DMS53 (cell line): Measurements from ENCODE around the gene TMEM131L.
A peak's percentile ranks its signal among the peaks of the same experiment; 100 is the strongest.

Experiments used
- DNase-seq: peaks from one replicate; lab custom pipeline; 2025; lab: John Stamatoyannopoulos, UW

Gene TMEM131L

DNA sequence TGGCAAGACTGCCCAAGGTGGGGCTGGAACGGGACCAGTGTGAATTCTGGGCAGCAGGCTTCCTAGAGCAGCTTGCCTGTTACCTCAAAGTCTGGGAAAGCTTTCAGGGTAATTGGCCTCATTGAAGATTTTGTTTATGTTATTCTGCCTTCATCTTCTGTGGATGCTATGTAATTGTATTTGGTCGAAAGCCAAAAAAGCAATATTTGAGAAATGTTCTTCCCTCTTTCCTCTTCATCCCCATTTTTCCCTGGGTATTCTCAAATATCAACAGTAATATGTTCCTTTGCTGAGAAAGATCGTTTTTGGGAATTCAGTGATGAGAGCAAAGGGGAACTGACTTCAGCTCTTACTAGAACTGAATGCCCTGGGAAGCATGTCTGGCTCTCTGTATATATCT, 12.9 kb downstream of the TMEM131L start:
- no peak for DNase-seq

DNA sequence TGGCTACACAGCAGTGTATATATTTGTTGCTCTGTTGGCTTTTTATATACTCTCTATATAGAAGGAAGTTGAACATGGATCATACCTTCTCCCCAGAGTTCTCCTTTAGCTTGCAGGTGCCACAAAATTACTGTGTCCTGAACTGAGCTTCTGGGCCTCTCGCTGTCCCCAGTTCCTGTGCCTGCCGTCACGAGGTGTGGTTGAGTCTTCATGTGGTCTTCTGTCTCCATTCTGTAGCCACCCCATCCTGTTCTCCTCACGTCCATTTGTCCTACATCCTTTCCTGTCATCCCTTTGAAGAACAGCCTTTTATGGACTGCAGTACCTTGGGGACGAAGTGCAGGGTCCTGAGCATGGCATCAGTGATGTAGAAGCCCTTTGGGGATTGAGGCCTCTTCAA, 14.5 kb downstream of the TMEM131L start:
- DNase-seq = no peak

DNA sequence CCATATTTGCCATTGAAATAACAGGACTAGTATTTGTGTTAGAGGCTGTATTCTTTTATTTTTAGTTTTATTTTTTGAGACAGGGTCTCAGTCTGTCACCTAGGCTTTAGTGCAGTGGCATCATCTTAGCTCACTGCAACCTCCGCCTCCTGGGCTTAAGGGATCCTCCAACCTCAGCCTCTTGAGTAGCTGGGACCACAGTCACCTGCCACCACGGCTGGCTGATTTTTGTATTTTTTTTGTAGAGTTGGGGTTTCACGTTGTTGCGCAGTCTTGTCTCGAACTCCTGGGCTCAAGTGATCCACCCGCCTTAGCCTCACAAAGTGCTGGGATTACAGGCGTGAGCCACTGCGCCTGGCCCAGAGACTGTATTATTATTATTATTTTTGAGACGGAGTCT, 15.3 kb downstream of the TMEM131L start:
- DNase-seq = no peak

- no peak for DNase-seq
These were observed 17.6 kb downstream of the TMEM131L start for GRCh38 chr4:153483432-153484418.

DNA sequence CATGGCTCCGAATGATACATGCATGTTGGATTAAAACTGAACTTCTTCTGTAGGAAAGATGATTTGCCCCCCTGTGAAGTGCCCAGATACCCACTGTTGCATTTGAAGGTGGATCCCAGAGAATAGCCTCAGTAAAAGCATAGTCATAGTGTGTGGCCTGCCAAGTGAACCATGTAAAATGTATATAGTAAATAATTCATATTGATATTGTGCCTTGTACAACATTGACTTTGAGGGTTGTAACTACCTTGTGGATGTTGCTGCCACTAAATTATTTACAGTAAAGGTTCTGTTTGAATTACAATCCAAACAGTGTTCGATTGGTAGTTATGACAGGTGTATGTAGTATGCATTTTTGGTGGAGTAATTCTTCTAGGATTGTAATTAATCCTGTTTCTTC, 19.2 kb downstream of the TMEM131L start:
- peak; percentile 40 for DNase-seq

DNA sequence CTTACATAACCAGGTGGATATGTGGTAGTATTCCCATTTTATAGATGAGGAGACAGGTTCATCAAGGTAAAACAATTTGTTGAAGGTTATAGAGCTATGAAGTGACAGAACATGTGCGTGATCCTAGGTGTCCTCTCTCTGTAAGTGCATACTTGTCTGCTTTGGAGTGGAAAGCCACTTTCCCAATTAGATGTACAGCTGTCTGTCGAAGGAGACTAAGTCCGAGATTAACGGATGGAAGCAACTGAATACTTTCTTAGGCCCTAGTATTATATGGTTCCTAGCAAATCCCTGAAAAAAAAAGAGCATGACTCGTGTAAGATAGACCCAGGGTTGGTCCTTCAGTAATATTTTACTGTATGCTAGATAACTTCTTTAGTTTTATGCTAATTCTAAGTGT, 19.7 kb downstream of the TMEM131L start:
- DNase-seq = peak; percentile 31

GRCh38 chr4:153486281-153487151, 20.4 kb downstream of the TMEM131L start:
- peak; percentile 80 for DNase-seq

DNA sequence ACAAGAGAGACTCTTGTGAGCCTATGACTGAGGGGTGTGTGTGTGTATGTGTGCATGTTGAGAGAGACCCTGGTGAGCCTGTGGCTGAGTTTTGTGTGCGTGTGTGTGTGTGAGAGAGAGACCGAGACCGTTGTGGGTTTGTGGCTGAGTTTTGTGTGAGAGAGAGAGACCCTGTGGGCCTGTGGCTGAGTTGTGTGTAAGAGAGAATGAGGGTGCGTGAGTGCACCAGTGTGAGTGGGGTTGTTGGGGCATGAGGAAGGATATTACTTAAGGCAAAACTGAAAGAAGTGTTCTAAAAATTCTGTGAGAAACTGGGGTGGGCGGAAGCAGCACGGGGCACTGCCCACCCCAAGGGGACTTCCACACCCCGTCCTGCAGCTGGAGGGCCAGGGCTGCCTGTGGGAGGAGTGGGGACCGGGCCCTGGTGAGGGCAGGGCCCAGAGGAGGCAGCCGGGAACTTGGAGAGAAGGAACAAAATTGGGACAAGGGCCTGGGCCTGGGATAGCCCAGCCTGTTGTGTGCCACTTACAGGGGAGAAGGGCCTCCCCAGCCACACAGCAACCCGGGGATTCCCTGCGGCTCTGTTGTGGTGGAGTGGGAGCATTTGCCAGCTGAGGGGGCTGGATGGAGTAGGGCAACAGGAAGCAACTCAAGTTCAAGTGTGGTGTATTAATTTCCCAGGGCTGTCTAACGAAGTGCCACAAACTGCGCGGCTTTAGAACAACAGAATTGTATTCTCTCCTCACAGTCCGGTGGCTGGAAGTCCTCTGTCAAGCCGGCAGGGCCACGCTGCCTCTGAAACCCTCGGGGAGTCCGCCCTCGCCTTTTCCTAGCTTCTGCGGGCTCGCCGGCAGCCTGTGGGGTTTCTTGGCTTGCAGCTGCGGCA, 22.1 kb downstream of the TMEM131L start:
- DNase-seq = no peak

DNA sequence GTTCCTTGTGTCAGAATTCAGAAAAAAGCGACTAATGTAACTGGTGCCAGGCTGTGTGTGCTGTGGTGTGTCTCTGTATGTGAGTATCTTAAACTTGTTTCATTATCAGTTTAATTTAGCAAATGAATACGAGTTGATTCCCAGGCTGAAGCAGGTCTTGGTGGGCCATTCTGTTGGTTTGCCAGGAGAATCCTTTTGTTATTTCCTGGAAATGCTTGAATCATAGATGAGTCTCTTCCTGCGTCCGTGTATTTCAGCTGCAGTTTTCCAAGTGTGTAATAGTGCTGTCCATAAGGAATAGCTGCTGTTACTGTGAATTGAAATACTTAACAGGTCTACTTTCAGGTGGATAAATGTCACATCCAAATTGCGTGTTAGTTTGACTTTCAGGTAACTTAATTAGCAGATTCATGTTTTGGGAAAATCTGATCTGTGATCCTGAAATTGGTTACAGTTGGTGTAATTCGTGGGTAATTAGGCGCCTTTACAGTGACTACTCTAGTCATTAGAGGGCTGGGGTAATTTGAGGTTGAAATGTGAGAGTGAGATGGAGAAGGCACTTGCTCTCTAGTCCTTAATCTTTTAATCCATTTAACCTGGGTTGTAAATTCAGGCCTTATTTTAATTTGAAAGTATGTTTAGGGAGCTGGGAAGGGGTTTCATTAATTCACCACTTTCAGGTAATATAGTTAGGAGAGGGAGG, 23.8 kb downstream of the TMEM131L start:
- no peak for DNase-seq

GRCh38 chr4:153490985-153491483, 24.9 kb downstream of the TMEM131L start:
- DNase-seq = no peak

DNA sequence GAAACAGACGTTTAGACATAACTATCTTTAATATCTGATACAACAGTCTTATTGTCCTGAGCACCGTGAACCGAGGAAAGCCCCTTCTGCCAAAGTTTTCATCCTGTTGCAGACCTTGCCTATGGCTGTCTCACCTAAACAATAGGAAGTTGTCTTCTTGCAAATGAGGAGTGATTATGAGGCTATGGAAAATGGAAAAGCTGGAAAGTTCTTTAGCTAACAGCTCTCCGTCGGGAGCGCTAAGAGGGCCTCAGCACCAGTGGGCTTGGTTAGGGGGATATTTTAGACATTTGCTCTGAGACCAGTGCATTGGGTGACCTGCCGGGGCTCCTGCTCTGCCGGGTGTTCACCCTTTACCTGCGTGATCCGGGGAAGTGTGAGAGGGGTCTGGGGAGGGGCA, 28.4 kb downstream of the TMEM131L start:
- DNase-seq = no peak

DNA sequence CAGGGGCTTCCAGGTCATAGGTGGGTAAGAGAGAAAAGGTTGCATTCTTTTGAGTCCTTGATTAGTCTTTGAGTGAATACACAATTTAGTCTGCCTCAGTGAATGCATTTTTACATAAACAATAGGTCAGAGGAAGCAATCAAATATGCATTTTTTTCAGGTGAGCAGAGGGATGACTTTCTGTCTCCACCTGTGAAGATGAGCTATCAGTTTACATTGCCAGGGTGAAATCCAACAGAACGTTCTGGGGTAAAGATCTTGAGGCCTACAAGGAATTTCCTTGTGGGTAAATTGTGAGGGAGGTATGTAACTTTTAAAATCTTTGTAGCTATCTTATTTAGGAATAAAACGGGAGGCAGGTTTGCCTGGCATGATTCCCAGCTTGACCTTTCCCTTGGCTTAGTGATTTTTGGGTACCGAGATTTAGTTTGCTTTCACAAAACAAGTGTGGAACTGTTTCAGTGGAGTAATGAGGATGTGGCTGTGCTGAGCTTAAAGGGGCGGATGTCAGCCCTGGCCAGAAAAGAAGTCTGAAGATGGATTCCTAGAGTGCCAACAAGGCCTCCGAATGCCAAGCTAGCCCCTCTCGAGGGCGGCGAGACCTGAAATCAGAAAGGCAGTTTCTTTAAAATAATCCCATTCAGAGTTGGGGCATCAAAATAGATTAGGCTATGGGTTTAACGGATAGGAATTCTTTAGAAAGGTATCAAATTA, 29.5 kb downstream of the TMEM131L start:
- no peak for DNase-seq

- DNase-seq = peak; percentile 6
These were observed 31.0 kb downstream of the TMEM131L start for GRCh38 chr4:153497091-153497531.

DNA sequence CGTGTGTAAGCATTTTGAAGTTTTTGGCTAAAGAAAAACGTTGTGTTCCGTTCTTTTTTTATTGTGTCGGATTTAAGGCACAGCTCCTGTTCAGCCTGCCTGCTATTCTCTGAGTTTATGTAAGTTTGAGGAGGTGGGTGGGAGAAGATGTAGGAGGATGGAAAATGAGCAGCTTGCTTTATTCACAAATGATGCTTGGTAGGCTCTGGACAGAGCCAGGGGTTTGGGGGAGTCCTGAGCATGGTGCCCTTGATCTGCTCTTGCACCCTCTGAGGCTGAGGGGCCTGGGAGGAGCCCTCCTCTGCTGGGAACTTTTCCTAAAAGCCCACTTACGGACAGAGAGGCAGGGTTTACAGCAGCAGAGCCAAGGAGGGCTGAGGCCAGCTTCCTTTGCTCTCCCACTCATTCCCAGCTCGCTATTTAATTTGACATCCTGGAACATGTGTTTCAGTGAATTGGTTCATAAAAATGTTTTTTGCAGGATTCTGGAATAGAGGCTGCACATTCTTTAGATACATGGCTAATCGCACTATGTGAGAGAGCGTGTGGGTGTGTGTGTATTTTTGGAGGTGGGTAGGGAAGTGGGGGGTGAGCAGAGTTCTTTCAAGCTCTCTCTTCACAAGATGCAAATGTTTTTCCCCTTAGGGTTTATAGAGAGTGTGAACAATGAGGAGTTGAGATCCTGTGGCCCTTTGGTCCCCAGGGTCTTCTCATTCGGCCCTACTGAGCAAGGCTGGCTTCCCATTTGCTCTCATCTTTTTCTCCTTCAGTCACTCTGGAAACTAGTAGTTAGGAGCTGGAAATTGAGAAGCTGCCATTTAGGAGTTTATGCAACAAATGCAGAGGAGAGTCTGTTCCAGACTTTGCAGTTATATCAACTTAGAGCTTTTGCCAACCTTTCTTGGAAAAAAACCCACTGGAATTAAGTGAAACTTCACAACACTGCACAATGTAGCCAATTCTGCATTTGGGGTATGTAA, 32.1 kb downstream of the TMEM131L start:
- DNase-seq = no peak

- DNase-seq = no peak
These were observed 32.8 kb downstream of the TMEM131L start for GRCh38 chr4:153499005-153499404.

DNA sequence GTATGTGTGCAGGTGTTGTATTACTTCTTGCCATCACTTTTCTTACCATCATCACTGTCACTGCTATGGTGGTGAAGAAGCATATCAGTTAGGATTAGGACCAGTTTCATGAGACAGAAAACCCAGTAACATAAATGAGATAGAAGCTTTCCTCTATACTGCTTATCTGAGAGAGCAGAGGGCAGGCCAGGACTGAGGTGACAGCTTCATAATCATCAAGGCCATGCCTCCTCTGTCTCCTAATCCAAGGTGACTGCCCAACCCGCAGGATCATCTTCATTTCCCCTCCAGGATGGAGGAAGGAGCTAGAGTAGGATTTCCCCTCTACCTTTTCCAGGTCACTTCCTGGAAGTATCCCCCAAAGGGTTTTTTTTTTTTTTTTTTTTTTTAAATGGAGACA, 35.4 kb downstream of the TMEM131L start:
- DNase-seq = no peak

GRCh38 chr4:153502584-153502983, 36.4 kb downstream of the TMEM131L start:
- DNase-seq = no peak

DNA sequence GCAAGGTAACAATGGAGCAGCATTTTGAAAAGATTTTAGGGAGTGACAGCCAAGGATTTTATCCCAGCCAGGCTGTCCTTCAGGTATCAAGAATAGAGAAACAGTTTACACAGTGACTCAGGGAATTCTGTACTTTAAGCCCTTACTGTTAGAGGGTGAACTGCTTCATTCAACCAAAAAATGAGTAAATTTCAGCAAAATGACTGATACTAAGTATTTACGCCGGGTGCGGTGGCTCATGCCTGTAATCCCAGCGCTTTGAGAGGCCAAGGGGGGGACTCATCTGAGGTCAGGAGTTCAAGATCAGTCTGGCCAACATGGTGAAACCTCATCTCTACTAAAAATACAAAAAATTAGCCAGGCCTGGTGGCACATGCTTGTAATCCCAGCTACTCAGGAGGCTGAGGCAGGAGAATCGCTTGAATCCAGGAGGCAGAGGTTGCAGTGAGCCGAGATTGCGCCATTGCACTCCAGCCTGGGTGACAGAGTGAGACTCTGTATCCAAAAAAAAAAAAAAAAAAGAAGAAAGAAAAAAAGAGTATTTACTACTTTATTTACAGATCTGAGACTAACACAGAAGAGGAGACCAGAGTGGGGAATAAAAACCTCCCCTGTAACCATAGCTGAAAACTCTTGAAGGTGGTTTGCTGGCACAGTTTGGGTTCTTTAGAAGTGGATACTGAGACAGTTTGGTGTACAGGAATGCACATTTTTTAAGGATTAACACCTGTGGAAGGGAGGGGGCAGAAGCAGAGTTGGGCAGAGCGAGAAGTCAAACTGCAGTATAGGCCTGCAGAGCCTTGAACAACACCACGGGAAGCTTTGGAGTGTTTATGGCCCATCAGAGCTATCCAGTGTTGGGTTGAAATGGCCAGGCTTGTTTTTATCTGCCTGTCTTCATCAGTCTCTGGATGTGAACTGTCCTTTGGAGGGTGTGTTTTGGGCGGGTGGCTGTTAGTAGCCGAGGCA, 40.5 kb downstream of the TMEM131L start:
- DNase-seq = peak; percentile 10
